SK-N-SH (cell line): ENCODE measurements around the gene SPATA21.

Experiments used
- EP300 ChIP-seq, 2 experiments: IDR thresholded peaks; 2 replicates each; pipeline versions ENCODE4 v1.4.0 to v1.6.1; 2012; ENCODE audit warnings: borderline replicate concordance in 1 of 2, low read depth in 1 of 2, low read length in 1 of 2
- EZH2phosphoT487 ChIP-seq: fragments of 200-600 bp; sonication (generic); IDR thresholded peaks from 2 replicates; pipeline ENCODE4 v1.6.1; 2017; ENCODE audit warnings: low read depth, mixed run types, mild to moderate bottlenecking, antibody characterized with exemption, moderate library complexity, borderline replicate concordance
- TCF12 ChIP-seq: IDR thresholded peaks from 2 replicates; pipeline ENCODE4 v1.4.0; 2012
- TEAD4 ChIP-seq: IDR thresholded peaks from 2 replicates; pipeline ENCODE4 v1.4.0; 2012; ENCODE audit warnings: mild to moderate bottlenecking, borderline replicate concordance; ENCODE audit not compliant: insufficient read depth
- YY1 ChIP-seq: IDR thresholded peaks from 2 replicates; pipeline ENCODE4 v1.4.0; 2012; ENCODE audit warnings: low read depth, mild to moderate bottlenecking

DNA sequence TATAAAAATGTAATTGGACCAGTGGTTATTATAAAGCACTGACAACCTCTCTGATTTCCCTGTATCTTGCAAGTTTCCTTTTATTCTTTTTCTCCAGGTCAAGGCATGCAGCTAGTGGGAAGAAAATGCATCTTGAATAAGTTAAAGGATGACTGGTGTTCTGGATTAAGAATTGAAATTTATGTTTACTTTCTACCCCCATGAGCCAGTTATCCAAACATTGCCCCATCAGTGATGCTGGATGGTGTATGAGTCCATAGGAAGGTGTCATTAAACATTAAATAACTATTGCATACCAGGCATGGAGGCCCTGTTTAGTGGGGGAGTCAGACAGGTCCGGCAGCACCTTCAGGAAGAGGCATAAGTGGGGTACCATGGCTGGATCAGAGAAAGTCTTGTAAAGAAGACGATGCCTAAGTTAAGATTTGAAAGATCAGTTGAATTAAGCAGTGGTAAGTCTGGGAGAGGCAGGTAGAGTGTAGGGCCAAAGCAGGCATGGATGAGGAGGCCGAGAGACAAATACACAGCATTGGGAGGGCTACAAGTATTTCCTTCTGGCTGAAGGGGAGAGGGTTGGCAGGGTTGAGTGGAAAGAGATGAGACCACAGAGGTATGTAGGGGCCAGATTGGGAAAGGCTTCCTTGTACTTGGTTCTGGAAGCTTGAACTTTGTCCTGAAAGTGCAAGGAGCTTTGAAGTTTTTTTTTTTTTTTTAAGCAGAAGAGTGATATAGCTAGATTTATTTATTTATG, 64.5 kb downstream of the SPATA21 start:
- TF ChIP-seq EP300 (IDR thresholded peaks at IDR 0.05; ENCODE audit: borderline replicate concordance in 1 of 2, low read depth in 1 of 2, low read length in 1 of 2) (no peak), YY1 (no peak), TEAD4 (no peak), EZH2phosphoT487 (no peak), TCF12 (no peak)
